Astrocyte (in vitro differentiated cells and primary cell): ENCODE results near the gene PRXL2B. TPM values are rescaled to one million over a fixed set of nuclear protein-coding genes. Genes with fewer than 3 reads are reported as not detected.

Experiments
- DNase-seq: peaks from one replicate; pipeline ENCODE4 v3.0.0-alpha.2; 2010; ENCODE audit warnings: low read depth
- FAIRE-seq: peaks from 2 replicates; lab custom pipeline; 2011; peaks lifted over from hg19 to GRCh38; lab: Jason Lieb, UNC
- H2AFZ ChIP-seq: 2 replicates; pipeline ENCODE4 v1.6.0; 2012; ENCODE audit warnings: low read depth, low read length, inconsistent platforms
- H3K27ac ChIP-seq: 2 replicates; pipeline ENCODE4 v1.5.1; 2011; ENCODE audit warnings: low read depth, low read length, inconsistent platforms
- H3K27me3 ChIP-seq: 2 replicates; pipeline ENCODE4 v1.6.0; 2011; ENCODE audit warnings: low read length, inconsistent platforms; ENCODE audit not compliant: insufficient read depth
- H3K36me3 ChIP-seq: 2 replicates; pipeline ENCODE4 v1.5.1; 2011; ENCODE audit warnings: low read length, inconsistent platforms; ENCODE audit not compliant: insufficient read depth
- H3K4me1 ChIP-seq: 2 replicates; pipeline ENCODE4 v1.5.1; 2011; ENCODE audit warnings: low read length, inconsistent platforms; ENCODE audit not compliant: insufficient read depth
- H3K4me2 ChIP-seq: 2 replicates; pipeline ENCODE4 v1.6.0; 2012; ENCODE audit warnings: low read length, inconsistent platforms
- H3K4me3 ChIP-seq: 2 replicates; pipeline ENCODE4 v1.5.1; 2011; ENCODE audit warnings: low read depth, mild to moderate bottlenecking, low read length, inconsistent platforms; ENCODE audit not compliant: insufficient read depth
- H3K79me2 ChIP-seq: 2 replicates; pipeline ENCODE4 v1.6.0; 2012; ENCODE audit warnings: mild to moderate bottlenecking, low read length, inconsistent platforms; ENCODE audit not compliant: insufficient read depth
- H3K9ac ChIP-seq: 2 replicates; pipeline ENCODE4 v1.6.0; 2012; ENCODE audit warnings: mild to moderate bottlenecking, low read length, inconsistent platforms
- H3K9me3 ChIP-seq: 2 replicates; pipeline ENCODE4 v1.5.1; 2012; ENCODE audit warnings: low read depth, mild to moderate bottlenecking, low read length, inconsistent platforms; ENCODE audit not compliant: insufficient read depth
- H4K20me1 ChIP-seq: 2 replicates; pipeline ENCODE4 v1.6.0; 2012; ENCODE audit warnings: low read length, inconsistent platforms; ENCODE audit not compliant: insufficient read depth
- H3K27ac Mint-ChIP-seq: one replicate; pipeline ENCODE4 v1.8.0; 2021; ENCODE audit warnings: mild to moderate bottlenecking, mixed read lengths; ENCODE audit not compliant: unreplicated experiment
- H3K27me3 Mint-ChIP-seq: one replicate; pipeline ENCODE4 v1.8.0; 2021; ENCODE audit warnings: low read depth, mixed read lengths; ENCODE audit not compliant: unreplicated experiment
- H3K36me3 Mint-ChIP-seq: one replicate; pipeline ENCODE4 v1.8.0; 2021; ENCODE audit warnings: low read depth, mixed read lengths; ENCODE audit not compliant: unreplicated experiment
- H3K4me1 Mint-ChIP-seq: one replicate; pipeline ENCODE4 v1.8.0; 2021; ENCODE audit warnings: low read depth, mixed read lengths; ENCODE audit not compliant: unreplicated experiment
- H3K4me3 Mint-ChIP-seq: one replicate; pipeline ENCODE4 v1.8.0; 2021; ENCODE audit warnings: mild to moderate bottlenecking, moderate library complexity, mixed read lengths; ENCODE audit not compliant: unreplicated experiment
- H3K9me3 Mint-ChIP-seq: one replicate; pipeline ENCODE4 v1.8.0; 2021; ENCODE audit warnings: mild to moderate bottlenecking, mixed read lengths; ENCODE audit not compliant: unreplicated experiment
- EZH2 ChIP-seq: IDR thresholded peaks from 2 replicates; pipeline ENCODE4 v1.6.1; 2012; ENCODE audit warnings: mild to moderate bottlenecking, low read length, inconsistent platforms; ENCODE audit not compliant: insufficient read depth
- total RNA-seq: library from RNA; stranded (reverse); gene quantifications from 2 replicates; pipeline ENCODE4 v1.2.1, GENCODE V29; 2021
- TF ChIP-seq, protein P1 (sequence below): IDR thresholded peaks from 2 replicates; pipeline ENCODE4 v1.5.1; 2011; ENCODE audit warnings: low read depth, mild to moderate bottlenecking, inconsistent platforms, low read length, moderate library complexity; ENCODE audit not compliant: insufficient read depth

The PRXL2B gene
- total RNA-seq, 1 donor from 2014 or later, result 19.2 TPM

DNA sequence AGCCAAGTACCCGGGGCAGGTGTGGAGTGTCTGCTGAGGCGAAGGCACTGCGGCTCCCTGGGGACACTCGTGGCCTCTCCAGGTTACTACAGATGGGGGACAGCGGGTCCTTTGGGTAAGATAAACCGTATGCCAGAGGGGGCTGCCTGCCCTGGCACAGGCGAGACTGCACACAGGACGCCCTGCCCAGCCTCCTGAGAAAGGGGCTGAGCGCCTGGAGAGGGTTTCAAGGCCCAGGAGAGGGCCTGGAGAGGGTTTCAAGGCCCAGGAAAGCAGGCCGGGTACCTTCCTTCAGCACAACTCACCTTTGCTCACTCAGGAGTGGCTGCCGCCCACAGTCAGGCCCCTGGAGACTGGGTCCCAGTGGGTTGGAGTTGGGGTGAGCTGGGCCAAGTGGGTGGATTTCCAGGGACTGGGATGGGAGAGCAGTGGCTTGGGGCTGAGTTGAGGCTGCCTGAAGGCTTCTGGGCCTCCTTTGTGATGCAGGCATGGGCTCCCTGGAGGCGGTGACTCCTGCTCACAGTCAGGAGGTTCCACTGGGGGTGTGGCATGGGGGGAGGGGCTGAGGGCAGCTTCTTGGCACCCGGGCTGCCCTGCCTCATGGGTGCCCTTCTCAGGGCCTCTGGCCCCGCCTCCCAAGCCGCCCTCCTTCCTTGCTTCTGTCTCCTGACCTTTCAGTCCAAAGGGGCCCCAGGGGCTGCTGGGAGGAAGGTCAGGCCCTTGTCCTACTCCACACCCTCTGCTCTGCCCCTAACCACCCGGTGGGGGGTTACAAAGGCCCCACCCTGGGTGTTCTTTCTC lies 46.2 kb downstream of the PRXL2B start, which contains the start of gene MMEL1:
MMEL1 (minus strand) TSS at position 456 of the 801 bp plus-strand sequence. CDS start 3,532 bp downstream, outside the sequence.
- H3K9ac ChIP-seq, result no peak within 1 kb of the TSS
- peaks cover 48% of the 10 kb centered on the region for H3K27me3 Mint-ChIP-seq
- no peak within 1 kb of the TSS for H3K27ac ChIP-seq
- no peak within 1 kb of the TSS for H2AFZ ChIP-seq
- H3K79me2 ChIP-seq, result no peaks in the 10 kb centered on the region
- FAIRE-seq (no peak), DNase-seq (no peak)
- no peaks in the 10 kb centered on the region for H3K4me1 Mint-ChIP-seq
- H3K4me2 ChIP-seq, result no peak within 1 kb of the TSS
- H3K4me3 Mint-ChIP-seq, result no peak within 1 kb of the TSS
- H3K4me3 ChIP-seq, result no peak within 1 kb of the TSS
- H3K27ac Mint-ChIP-seq, result no peak within 1 kb of the TSS
- H3K36me3 Mint-ChIP-seq, result no peaks in the 10 kb centered on the region
- H3K9me3 Mint-ChIP-seq, result peaks cover 4% of the 10 kb centered on the region
- no peaks in the 10 kb centered on the region for H4K20me1 ChIP-seq
- H3K4me1 ChIP-seq, result no peaks in the 10 kb centered on the region
- TF ChIP-seq, protein P1, sequence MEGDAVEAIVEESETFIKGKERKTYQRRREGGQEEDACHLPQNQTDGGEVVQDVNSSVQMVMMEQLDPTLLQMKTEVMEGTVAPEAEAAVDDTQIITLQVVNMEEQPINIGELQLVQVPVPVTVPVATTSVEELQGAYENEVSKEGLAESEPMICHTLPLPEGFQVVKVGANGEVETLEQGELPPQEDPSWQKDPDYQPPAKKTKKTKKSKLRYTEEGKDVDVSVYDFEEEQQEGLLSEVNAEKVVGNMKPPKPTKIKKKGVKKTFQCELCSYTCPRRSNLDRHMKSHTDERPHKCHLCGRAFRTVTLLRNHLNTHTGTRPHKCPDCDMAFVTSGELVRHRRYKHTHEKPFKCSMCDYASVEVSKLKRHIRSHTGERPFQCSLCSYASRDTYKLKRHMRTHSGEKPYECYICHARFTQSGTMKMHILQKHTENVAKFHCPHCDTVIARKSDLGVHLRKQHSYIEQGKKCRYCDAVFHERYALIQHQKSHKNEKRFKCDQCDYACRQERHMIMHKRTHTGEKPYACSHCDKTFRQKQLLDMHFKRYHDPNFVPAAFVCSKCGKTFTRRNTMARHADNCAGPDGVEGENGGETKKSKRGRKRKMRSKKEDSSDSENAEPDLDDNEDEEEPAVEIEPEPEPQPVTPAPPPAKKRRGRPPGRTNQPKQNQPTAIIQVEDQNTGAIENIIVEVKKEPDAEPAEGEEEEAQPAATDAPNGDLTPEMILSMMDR, result no peak
- no peak for TF ChIP-seq EZH2
- H3K27me3 ChIP-seq, result peaks cover 5% of the 10 kb centered on the region
- H3K9me3 ChIP-seq, result peaks cover 14% of the 10 kb centered on the region
- no peaks in the 10 kb centered on the region for H3K36me3 ChIP-seq

DNA sequence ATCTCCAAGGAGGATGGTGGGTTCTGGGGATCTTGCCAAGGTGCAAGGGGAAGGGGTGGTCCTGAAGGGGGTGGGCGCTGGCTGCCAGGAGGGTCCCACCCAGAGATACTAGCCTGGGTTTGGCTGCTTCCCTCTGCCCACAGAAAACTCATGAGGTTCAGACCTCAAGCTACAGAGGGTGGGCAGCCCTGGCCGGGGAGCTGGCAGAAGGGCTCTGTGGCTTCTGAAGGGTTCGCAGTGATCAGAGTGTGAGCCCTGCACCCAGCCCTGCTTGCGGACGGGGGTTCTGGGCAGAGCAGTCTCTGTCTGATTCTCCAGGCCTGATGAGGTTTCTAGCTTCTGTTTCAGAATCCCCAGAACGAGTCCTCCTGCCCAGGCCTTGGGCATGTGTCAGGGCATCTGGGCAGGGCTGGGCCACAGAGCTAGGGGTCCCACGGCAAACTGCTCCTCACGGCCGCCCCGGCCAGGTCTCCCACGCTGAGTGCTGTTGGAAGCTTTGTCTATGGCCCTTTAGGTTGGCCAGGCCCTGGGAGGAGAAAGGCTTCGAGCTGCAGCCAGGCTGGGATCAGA lies 46.9 kb downstream of the PRXL2B start:
- Histone ChIP-seq H3K9ac (no peak overlapping the region), H3K36me3 (no peaks in the 10 kb centered on the region), H3K27me3 (no peaks in the 10 kb centered on the region), H3K4me2 (no peak overlapping the region), H3K79me2 (no peaks in the 10 kb centered on the region), H2AFZ (no peak overlapping the region), H3K4me3 (no peak overlapping the region), H3K4me1 (no peaks in the 10 kb centered on the region), H3K9me3 (peaks cover 14% of the 10 kb centered on the region), H3K27ac (no peak overlapping the region), H4K20me1 (no peaks in the 10 kb centered on the region)
- TF ChIP-seq EZH2, result no peak
- TF ChIP-seq, protein P1, result no peak
- Mint-ChIP-seq H3K4me1 (no peaks in the 10 kb centered on the region), H3K9me3 (peaks cover 4% of the 10 kb centered on the region), H3K27ac (no peak overlapping the region), H3K27me3 (peaks cover 50% of the 10 kb centered on the region), H3K4me3 (no peak overlapping the region), H3K36me3 (no peaks in the 10 kb centered on the region)
- no peak for FAIRE-seq
- DNase-seq, result no peak
